GM18508 (cell line): ENCODE results near the gene TUBB4A.

Experiments used
- ATAC-seq: cut with Tn5 transposase; IDR thresholded peaks from one replicate; pipeline ENCODE4 v1.9.1; 2021; ENCODE audit warnings: moderate number of reproducible peaks; ENCODE audit not compliant: insufficient read depth, unreplicated experiment

TUBB4A gene

DNA sequence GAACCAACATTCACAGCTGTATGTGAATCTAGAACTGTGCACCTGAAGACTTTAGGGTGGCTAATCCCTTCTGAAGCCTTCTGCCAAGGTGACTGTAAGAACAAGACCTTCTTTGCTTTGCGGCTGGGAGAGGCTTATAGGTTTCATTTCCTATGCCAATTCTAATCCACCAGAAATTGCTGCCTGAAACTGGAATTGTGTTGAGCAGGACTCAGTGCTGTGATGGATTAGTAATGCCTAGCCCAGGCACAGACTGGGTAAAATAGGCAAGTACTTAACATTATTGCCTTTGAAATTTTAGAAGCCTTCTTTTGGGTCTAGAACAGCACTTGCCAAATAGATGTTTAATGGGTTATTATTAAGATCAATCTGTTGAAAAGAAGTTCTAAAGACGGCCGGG lies 54.1 kb downstream of the TUBB4A start:
- ATAC-seq = no peak

DNA sequence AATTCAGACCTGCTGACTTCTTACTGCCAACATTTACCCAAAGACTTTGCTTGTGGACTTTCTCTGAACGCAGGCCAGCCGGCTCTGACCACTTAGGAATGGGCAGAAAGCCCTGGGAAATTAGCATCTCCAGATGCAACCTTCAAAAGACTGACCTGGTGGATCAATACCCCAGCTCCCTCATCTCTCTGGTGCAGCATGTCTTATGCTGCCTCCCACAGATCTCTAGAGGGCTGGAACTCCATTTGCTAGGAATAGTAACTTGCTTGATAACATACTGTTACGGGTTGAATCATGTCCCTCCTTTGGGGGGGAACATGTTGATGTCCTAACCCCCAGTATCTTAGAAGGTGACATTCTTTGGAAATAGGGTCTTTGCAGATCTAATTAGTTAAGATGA lies 55.7 kb downstream of the TUBB4A start:
- no peak for ATAC-seq
